ENCODE data around the gene SHPK.

The SHPK gene

DNA sequence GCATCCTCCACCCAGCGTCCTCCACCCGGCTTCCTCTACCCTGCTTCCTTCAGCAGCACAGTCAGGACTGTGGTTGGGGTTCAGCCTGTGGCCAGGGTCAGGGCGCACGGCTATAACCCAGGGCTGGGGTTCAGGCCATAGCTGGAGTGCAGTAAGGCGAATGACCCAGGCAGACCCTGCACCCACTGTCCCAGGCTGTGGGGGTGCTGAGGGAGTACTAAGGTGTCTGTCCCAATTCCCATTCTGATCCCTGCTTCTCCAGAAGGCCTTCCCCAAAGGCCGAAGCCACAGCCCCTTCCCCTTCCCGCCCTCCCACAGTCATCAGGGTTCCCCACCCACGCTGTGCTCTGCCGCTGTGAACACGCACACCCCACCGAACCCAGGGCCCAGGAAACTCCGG is 45.0 kb upstream of the SHPK start:
- H3K4me3 Mint-ChIP-seq, result no peak overlapping the region
- H3K9me3 Mint-ChIP-seq, result no peaks in the 10 kb centered on the region
- TF ChIP-seq, protein P1, sequence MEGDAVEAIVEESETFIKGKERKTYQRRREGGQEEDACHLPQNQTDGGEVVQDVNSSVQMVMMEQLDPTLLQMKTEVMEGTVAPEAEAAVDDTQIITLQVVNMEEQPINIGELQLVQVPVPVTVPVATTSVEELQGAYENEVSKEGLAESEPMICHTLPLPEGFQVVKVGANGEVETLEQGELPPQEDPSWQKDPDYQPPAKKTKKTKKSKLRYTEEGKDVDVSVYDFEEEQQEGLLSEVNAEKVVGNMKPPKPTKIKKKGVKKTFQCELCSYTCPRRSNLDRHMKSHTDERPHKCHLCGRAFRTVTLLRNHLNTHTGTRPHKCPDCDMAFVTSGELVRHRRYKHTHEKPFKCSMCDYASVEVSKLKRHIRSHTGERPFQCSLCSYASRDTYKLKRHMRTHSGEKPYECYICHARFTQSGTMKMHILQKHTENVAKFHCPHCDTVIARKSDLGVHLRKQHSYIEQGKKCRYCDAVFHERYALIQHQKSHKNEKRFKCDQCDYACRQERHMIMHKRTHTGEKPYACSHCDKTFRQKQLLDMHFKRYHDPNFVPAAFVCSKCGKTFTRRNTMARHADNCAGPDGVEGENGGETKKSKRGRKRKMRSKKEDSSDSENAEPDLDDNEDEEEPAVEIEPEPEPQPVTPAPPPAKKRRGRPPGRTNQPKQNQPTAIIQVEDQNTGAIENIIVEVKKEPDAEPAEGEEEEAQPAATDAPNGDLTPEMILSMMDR (IDR thresholded peaks at IDR 0.05; ENCODE audit: unreplicated experiment in 3 of 3), result no peak
- H3K36me3 Mint-ChIP-seq (ENCODE audit: low read depth), result no peaks in the 10 kb centered on the region
- H3K4me1 Mint-ChIP-seq, result peaks cover 5% of the 10 kb centered on the region
- H3K27ac Mint-ChIP-seq, result no peak overlapping the region
- peaks cover 10% of the 10 kb centered on the region for H3K27me3 Mint-ChIP-seq (ENCODE audit: low read depth)

DNA sequence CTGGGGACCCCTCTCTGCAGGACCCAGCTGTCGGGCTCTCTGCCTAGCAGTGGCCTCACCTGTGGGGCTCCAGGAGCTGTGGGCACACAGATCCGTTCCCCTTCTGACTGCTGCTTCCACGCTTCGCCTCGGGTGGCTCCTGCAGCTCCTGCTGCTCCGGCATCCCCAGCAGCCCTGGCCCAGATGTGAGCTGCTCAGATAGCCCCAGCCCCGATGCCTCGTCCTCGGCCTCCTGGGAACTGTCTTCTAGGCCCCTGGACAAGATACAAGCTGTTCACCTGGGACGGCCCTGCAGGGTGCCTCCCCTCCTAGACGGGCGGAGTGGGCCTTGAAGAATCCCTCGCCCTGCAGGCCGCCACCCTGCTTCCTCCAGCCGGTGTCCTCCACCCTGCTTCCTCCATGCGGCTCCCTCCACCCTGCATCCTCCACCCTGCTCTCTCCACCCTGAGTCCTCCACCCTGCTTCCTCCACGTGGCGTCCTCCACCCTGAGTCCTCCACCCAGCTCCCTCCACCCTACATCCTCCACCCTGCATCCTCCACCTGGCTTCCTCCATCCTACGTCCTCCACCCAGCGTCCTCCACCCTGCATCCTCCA is 43.6 kb upstream of the SHPK start:
- no peaks in the 10 kb centered on the region for H3K9me3 Mint-ChIP-seq
- no peaks in the 10 kb centered on the region for H3K36me3 Mint-ChIP-seq (ENCODE audit: low read depth)
- H3K4me3 Mint-ChIP-seq, result no peak overlapping the region
- H3K27ac Mint-ChIP-seq, result no peak overlapping the region
- H3K4me1 Mint-ChIP-seq, result peaks cover 5% of the 10 kb centered on the region
- TF ChIP-seq, protein P1 (IDR thresholded peaks at IDR 0.05; ENCODE audit: unreplicated experiment in 3 of 3), result no peak
- H3K27me3 Mint-ChIP-seq (ENCODE audit: low read depth), result peaks cover 10% of the 10 kb centered on the region

DNA sequence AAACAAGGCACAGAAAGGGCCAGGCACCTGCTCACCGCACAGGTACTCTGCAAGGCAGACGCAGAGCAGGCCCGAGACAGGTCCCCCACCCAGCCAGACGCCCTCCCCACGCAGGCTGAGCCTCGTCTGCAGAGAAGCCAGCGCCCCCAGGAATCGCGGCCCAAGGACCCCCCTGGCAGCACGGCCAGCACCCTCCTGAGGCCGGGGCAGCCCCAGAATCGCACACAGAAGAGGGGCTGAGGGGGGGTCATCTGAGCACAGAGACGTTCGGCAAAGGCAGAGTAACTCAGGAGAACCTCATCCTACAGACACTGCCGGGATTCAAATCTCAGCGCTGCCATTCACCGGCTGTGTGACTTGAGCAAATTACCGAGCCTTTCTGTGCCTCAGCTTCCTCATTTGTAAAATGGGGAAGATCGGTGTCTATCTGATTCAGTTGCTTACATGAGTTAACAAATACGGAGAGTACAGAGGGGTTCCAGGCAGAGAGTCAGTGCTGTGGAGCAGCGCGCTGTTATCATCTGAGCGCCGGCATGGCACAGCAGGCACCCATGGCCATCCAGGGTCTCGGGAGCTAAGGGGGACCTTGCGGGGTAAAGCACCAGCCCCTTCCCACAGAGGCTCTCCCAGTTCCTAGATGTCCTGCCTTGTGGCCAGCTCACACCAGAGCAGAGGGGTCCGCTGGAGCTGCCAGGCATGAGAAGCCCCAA is 42.9 kb upstream of the SHPK start:
- Mint-ChIP-seq H3K4me3 (no peak overlapping the region), H3K27ac (no peak overlapping the region), H3K9me3 (no peaks in the 10 kb centered on the region), H3K27me3 (ENCODE audit: low read depth) (peaks cover 6% of the 10 kb centered on the region), H3K36me3 (ENCODE audit: low read depth) (no peaks in the 10 kb centered on the region), H3K4me1 (peaks cover 5% of the 10 kb centered on the region)
- TF ChIP-seq, protein P1 (IDR thresholded peaks at IDR 0.05; ENCODE audit: unreplicated experiment in 3 of 3), result no peak

DNA sequence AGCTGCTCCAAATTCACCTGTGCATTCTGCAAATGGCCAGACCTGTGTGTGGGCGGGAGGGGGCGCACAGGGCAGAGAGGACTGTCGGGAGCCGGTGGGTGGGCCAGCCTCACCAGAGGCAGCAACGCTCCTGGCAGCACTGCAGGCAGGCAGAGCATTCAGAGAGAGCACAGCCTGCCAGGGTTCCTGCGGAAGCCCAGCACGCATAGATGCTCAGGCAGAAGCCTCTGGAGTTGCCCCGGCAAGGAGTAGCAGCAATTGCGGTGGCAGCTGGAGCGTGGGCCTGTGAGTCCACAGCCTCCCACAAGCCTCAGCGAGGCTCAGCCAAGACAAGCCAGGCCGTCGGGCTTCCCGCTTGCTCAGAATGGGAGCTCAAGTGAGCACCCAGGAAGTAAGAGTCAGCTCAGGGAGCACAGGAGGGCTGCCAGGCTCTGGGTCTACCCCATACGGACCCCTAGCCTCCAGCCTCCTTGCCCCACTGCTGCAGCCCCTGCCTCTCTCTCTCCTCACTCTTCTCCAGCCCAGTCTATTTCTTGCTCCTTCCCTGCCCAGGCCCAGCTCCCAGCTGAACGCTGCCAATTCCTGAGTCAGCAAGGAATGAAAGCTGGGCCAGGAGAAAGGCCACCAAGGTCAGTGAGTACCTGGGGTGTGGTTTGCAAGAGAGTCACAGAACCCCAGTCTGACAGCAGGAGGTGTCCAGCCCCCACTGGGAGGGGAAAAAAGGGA is 42.2 kb upstream of the SHPK start:
- H3K4me3 Mint-ChIP-seq, result no peak overlapping the region
- TF ChIP-seq, protein P1 (IDR thresholded peaks at IDR 0.05; ENCODE audit: unreplicated experiment in 3 of 3), result no peak
- H3K9me3 Mint-ChIP-seq, result no peaks in the 10 kb centered on the region
- H3K36me3 Mint-ChIP-seq (ENCODE audit: low read depth), result no peaks in the 10 kb centered on the region
- no peak overlapping the region for H3K27ac Mint-ChIP-seq
- H3K27me3 Mint-ChIP-seq (ENCODE audit: low read depth), result peaks cover 2% of the 10 kb centered on the region
- H3K4me1 Mint-ChIP-seq, result peaks cover 5% of the 10 kb centered on the region

DNA sequence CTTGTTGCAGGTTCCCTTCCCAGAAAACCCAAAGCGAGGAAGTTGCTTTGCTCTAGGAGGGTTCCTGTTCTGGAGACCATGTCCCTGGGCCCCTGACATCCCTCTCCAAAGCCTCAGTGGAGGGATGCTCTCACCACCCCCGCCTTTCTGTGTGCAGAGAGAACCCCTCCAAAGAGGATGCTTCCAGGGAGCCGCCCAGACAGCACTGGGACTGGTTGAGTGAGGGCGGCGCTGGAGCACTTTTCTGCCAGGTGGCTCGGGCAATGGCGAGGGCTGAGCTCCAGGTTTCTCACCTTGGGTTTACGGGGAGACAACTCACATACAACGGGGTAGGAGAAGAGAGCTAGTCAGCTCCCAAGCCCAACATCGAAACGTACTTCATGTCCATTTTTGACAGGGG is 39.8 kb upstream of the SHPK start:
- no peak overlapping the region for H3K4me3 Mint-ChIP-seq
- H3K27me3 Mint-ChIP-seq (ENCODE audit: low read depth), result no peaks in the 10 kb centered on the region
- TF ChIP-seq, protein P1 (IDR thresholded peaks at IDR 0.05; ENCODE audit: unreplicated experiment in 3 of 3), result no peak
- H3K9me3 Mint-ChIP-seq, result no peaks in the 10 kb centered on the region
- no peak overlapping the region for H3K27ac Mint-ChIP-seq
- H3K36me3 Mint-ChIP-seq (ENCODE audit: low read depth), result peaks cover 5% of the 10 kb centered on the region
- peaks cover 5% of the 10 kb centered on the region for H3K4me1 Mint-ChIP-seq

All from nephron (organoid).